Mesothelial cell of epicardium (in vitro differentiated cells): ENCODE results near the gene SLC9A3. TPM values are rescaled to one million over a fixed set of nuclear protein-coding genes. Genes with fewer than 3 reads are reported as not detected.

Experiments used
- DNase-seq, 2 experiments: peaks; one replicate each; pipeline ENCODE4 v3.0.0; 2021; ENCODE audit warnings: low spot score in 2 of 2; ENCODE audit not compliant: unreplicated experiment in 2 of 2
- H3K27ac Mint-ChIP-seq: 2 replicates; pipeline ENCODE4 v1.8.0; 2021; ENCODE audit warnings: mixed read lengths
- H3K27me3 Mint-ChIP-seq: 2 replicates; pipeline ENCODE4 v1.8.0; 2021; ENCODE audit warnings: low read depth, mixed read lengths
- H3K36me3 Mint-ChIP-seq: 2 replicates; pipeline ENCODE4 v1.8.0; 2021; ENCODE audit warnings: mixed read lengths
- H3K4me1 Mint-ChIP-seq: 2 replicates; pipeline ENCODE4 v1.8.0; 2021; ENCODE audit warnings: mixed read lengths
- H3K4me3 Mint-ChIP-seq: 2 replicates; pipeline ENCODE4 v1.8.0; 2021; ENCODE audit warnings: mild to moderate bottlenecking, moderate library complexity, mixed read lengths
- H3K9me3 Mint-ChIP-seq: 2 replicates; pipeline ENCODE4 v1.8.0; 2021; ENCODE audit warnings: mixed read lengths
- microRNA-seq: library from miRNA; unstranded; fragments of <30 nt; microRNA quantifications from one replicate; pipeline ENCODE4 v1.2.0, GENCODE V29; 2021; ENCODE audit warnings: inconsistent platforms, mixed read lengths
- total RNA-seq: library from RNA; stranded (reverse); gene quantifications from 3 replicates; pipeline ENCODE4 v1.2.1, GENCODE V29; 2021
- TF ChIP-seq, protein P1 (sequence below): fragments of 200-600 bp; sonication (generic); IDR thresholded peaks from one replicate; pipeline ENCODE4 v1.5.0; 2021; ENCODE audit warnings: antibody characterized with exemption; ENCODE audit not compliant: unreplicated experiment

SLC9A3 gene
- total RNA-seq, 1 donor from 2014 or later, result 2.3 TPM

DNA sequence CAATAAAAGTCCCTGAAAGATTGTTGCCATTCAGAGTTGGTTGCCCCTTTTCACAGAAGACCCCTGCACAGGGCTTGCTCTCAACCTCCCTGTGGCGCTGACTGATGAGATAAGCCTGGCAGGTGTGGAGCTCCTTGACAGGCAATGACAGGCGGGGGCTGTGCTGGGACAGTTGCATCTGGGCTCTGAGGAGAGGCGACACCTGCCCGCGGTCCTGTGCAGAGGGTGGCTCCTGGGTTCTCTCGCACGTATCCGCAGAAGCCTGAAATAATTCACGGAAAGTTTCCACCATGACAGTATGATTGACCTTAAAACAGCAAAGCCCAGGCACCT, 101.0 kb downstream of the SLC9A3 start:
- H3K4me1 Mint-ChIP-seq, result peaks cover 6% of the 10 kb centered on the region
- H3K27ac Mint-ChIP-seq, result peak overlapping the region; percentile 3
- peaks cover 7% of the 10 kb centered on the region for H3K36me3 Mint-ChIP-seq
- H3K27me3 Mint-ChIP-seq, result no peaks in the 10 kb centered on the region
- H3K9me3 Mint-ChIP-seq, result no peaks in the 10 kb centered on the region
- no peak for DNase-seq
- TF ChIP-seq, protein P1, sequence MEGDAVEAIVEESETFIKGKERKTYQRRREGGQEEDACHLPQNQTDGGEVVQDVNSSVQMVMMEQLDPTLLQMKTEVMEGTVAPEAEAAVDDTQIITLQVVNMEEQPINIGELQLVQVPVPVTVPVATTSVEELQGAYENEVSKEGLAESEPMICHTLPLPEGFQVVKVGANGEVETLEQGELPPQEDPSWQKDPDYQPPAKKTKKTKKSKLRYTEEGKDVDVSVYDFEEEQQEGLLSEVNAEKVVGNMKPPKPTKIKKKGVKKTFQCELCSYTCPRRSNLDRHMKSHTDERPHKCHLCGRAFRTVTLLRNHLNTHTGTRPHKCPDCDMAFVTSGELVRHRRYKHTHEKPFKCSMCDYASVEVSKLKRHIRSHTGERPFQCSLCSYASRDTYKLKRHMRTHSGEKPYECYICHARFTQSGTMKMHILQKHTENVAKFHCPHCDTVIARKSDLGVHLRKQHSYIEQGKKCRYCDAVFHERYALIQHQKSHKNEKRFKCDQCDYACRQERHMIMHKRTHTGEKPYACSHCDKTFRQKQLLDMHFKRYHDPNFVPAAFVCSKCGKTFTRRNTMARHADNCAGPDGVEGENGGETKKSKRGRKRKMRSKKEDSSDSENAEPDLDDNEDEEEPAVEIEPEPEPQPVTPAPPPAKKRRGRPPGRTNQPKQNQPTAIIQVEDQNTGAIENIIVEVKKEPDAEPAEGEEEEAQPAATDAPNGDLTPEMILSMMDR, result no peak
- H3K4me3 Mint-ChIP-seq, result no peak overlapping the region

DNA sequence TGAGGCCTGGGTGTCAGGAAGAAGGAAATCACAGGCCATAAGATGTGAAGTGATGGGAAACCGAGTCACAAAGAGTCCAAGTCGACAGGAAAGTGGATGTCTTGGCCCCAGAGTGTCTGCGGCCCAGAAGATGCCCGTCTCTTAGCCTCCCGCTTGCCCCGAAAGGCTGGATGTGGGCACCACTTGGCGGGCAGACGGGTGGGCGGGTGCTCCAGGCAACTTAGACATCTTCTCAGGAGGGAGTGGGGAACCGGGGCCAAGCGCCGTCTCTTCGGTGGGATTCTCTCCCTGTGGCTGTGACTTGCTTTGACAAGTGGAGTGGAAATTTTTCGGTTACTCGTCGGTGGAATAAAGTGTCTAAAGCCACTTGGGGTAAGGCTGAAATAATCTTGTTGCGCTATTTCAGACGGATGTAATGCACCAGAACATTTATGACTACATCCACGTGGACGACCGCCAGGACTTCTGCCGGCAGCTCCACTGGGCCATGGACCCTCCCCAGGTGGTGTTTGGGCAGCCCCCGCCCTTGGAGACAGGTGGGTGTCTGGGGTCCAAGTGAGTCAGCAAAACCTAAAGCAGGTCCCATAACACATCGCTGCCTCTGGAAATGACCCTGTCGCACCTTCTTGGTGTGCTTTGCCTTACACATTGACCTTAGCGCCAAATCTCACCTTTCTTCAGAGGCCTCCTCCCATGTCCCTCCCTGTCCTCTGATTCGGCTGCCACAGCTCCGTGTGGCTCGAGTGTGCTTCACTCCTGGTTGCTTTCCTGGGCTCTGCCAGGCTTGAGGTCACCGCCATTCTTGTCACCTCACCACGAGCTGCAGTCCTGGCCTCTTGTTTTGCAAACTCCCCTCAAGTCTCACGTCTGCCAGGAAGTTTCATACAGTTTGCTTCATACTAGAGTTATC, 101.7 kb downstream of the SLC9A3 start:
- Mint-ChIP-seq H3K27me3 (no peaks in the 10 kb centered on the region), H3K4me3 (no peak overlapping the region), H3K9me3 (no peaks in the 10 kb centered on the region), H3K4me1 (peaks cover 10% of the 10 kb centered on the region), H3K27ac (no peak overlapping the region), H3K36me3 (peaks cover 1% of the 10 kb centered on the region)
- TF ChIP-seq, protein P1, result no peak
- DNase-seq, result no peak

DNA sequence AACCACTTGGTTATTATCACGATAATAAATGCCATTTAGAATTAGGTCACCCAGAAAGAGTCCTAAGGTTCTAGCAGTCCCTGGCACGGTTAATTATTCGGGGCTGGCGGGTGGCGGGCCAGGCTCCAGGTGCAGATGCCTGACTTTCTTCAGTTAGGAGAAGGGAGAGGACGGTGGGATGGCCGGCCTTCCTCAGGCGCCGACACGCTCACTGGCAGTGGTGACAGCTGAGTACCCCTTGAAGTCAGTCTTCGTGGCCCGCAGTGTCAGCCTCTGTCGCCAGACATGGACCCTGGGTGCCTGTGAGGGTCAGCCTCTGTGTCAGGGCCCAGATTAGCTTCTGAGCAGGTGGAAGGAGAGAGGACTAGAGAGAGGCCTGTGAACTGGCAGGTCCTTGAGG, 102.3 kb downstream of the SLC9A3 start:
- TF ChIP-seq, protein P1, result no peak
- no peaks in the 10 kb centered on the region for H3K9me3 Mint-ChIP-seq
- no peaks in the 10 kb centered on the region for H3K27me3 Mint-ChIP-seq
- no peak overlapping the region for H3K4me3 Mint-ChIP-seq
- peaks cover 10% of the 10 kb centered on the region for H3K4me1 Mint-ChIP-seq
- no peak for DNase-seq
- H3K36me3 Mint-ChIP-seq, result peaks cover 1% of the 10 kb centered on the region
- no peak overlapping the region for H3K27ac Mint-ChIP-seq

DNA sequence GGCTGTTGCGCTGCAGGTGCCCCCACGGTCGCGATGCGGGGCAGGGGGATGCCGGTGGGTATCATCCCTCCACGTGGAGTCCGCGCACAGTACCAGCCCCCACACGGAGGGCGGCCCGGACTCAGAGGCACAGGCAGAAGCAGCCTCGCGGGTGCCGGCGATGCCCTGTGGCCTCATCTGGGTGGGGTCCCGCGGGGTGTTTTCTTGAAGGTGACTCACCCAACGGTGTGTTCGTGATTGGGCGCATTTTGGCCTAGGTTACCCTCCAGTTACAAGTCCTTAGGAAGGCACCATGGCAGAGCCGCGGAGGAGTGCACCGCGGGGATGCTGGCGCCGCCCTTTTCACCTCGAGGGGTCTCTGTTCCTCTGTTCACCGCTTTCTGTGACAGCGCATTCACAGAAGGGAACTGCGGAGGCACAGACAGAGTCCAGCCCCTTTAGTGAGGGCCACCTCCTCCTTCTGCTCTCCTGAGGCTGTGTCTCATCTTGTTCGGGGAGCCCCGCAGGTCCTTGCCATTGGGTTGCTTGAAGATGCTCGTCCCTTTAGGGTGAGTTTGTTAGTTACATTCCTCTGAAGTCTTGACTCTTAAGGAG, 102.9 kb downstream of the SLC9A3 start:
- Mint-ChIP-seq H3K27me3 (no peaks in the 10 kb centered on the region), H3K9me3 (no peaks in the 10 kb centered on the region), H3K27ac (no peak overlapping the region), H3K36me3 (peaks cover 1% of the 10 kb centered on the region), H3K4me1 (peaks cover 10% of the 10 kb centered on the region), H3K4me3 (no peak overlapping the region)
- no peak for DNase-seq
- TF ChIP-seq, protein P1, result no peak

DNA sequence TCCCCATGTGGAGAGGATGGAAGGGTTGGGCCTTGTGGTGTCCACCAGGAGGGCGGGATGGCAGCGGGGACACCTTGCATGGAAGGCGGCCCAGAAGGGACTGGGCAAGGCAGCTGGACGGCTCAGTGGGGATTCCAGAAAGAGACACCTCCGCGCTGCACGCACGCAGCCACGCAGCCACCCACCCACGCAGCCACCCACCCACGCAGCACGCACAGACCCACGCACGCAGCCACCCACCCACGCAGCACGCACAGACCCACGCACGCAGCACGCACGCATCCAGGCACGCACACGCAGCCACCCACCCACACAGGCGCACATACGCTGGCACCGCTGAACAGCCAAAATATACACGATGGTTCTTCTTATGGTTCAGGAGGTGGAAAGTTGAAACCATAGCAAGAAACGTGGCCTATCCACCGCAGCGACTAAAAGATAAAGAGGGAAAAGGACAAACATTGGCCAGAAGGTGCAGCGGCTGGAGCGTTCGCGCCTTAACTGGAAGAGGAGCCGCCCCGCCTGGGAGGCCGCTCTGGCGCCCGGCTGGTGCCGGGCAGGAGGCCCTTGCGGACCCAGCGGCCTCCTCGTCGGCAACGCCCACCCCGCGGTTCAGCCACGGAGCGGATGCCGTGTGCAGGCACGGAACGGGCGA, 103.5 kb downstream of the SLC9A3 start:
- DNase-seq, result no peak
- Mint-ChIP-seq H3K27me3 (no peaks in the 10 kb centered on the region), H3K4me3 (no peak overlapping the region), H3K9me3 (no peaks in the 10 kb centered on the region), H3K27ac (no peak overlapping the region), H3K36me3 (peaks cover 1% of the 10 kb centered on the region), H3K4me1 (peaks cover 15% of the 10 kb centered on the region)
- TF ChIP-seq, protein P1, result no peak

Small RNA genes within 50 kb of the gene (microRNA-seq; reads per million reads assigned to microRNA genes)
- gene MIR4456, result not detected

Other genes starting within 250 kb of the SLC9A3 start
- 10.7 to 12.7 TPM (median 10.9 TPM) in 3 replicates for gene AHRR, start 202.7 kb downstream of the SLC9A3 start, total RNA-seq
- gene EXOC3, start 81.3 kb downstream of the SLC9A3 start, total RNA-seq, result 70.4 to 73.5 TPM (median 71.2 TPM) in 3 replicates
- 20.1 to 21.7 TPM (median 20.3 TPM) in 3 replicates for gene CEP72, start 87.9 kb upstream of the SLC9A3 start, total RNA-seq
- 0.16 to 0.24 TPM (median 0.18 TPM) in 3 replicates for gene TPPP, start 168.9 kb upstream of the SLC9A3 start, total RNA-seq